ENCODE data around the gene HEPACAM. TPM values are rescaled to one million over a fixed set of nuclear protein-coding genes. Genes with fewer than 3 reads are reported as not detected.

Gene HEPACAM
- total RNA-seq, 1 experiment from 2014 or later = not detected

GRCh38 chr11:124890151-124890550 lies 45.7 kb downstream of the HEPACAM start:
- no peak for DNase-seq
- no peak overlapping the region for H4K8ac ChIP-seq (replicated peaks; ENCODE audit: insufficient read length, low read depth, low read length)
- Mint-ChIP-seq H3K4me1 (no peaks in the 10 kb centered on the region), H3K36me3 (ENCODE audit: insufficient read depth in 1 of 3, low read depth in 3 of 3) (no peaks in the 10 kb centered on the region), H3K27ac (no peak overlapping the region), H3K4me3 (no peak overlapping the region), H3K9me3 (no peaks in the 10 kb centered on the region), H3K27me3 (ENCODE audit: low read depth) (peaks cover 33% of the 10 kb centered on the region)
- no peak overlapping the region for H2BK120ac ChIP-seq (ENCODE audit: low read depth, low read length, poor library complexity, severe bottlenecking)
- no peak overlapping the region for H4K91ac ChIP-seq (ENCODE audit: insufficient read length, low read depth, low read length)
- no peaks in the 10 kb centered on the region; the same call in 1 of the 2 replicates for H3K27me3 ChIP-seq (ENCODE audit: insufficient read depth, low read length)
- H3K79me2 ChIP-seq (ENCODE audit: insufficient read depth, low read length) = no peaks in the 10 kb centered on the region
- no peak overlapping the region for H3K27ac ChIP-seq (ENCODE audit: insufficient read length, low read depth, low read length)
- H2AK5ac ChIP-seq (ENCODE audit: insufficient read length, low read length) = no peak overlapping the region
- no peak overlapping the region for H3K56ac ChIP-seq (ENCODE audit: insufficient read length, low read depth, low read length)
- no peaks in the 10 kb centered on the region for H3K23me2 ChIP-seq (ENCODE audit: insufficient read length, low read depth, low read length, poor library complexity, severe bottlenecking)
- H3K79me1 ChIP-seq (ENCODE audit: insufficient read depth, low read depth, low read length, poor library complexity, severe bottlenecking) = no peaks in the 10 kb centered on the region
- H3K14ac ChIP-seq (ENCODE audit: insufficient read depth, low read length) = no peak overlapping the region
- H3K4ac ChIP-seq (ENCODE audit: low read depth, low read length) = no peak overlapping the region
- no peak for TF ChIP-seq CTCF (conservative IDR thresholded peaks at IDR 0.05)
- no peak overlapping the region for H3K18ac ChIP-seq (ENCODE audit: insufficient read length, low read depth, low read length)
- no peak overlapping the region for H4K5ac ChIP-seq (ENCODE audit: insufficient read length, low read depth, low read length)
- no peak overlapping the region for H2BK15ac ChIP-seq (ENCODE audit: low read depth, low read length)
- H3K9me3 ChIP-seq (ENCODE audit: control insufficient read depth, low read depth, low read length) = no peaks in the 10 kb centered on the region
- no peak overlapping the region for H3K4me2 ChIP-seq (ENCODE audit: insufficient read depth, insufficient read length, low read length)
- H4K20me1 ChIP-seq (ENCODE audit: control insufficient read depth, insufficient read depth, insufficient read length) = no peaks in the 10 kb centered on the region
- H3T11ph ChIP-seq (ENCODE audit: low read length) = no peak overlapping the region
- no peak overlapping the region for H3K23ac ChIP-seq (ENCODE audit: insufficient read length, low read depth, low read length)
- H3K9ac ChIP-seq (ENCODE audit: extremely low read depth, insufficient read length, low read length) = no peak overlapping the region
- no peaks in the 10 kb centered on the region for H3K4me1 ChIP-seq (ENCODE audit: insufficient read depth, low read length)
- H2BK5ac ChIP-seq (ENCODE audit: insufficient read length, low read length) = no peak overlapping the region
- no peak overlapping the region for H2BK20ac ChIP-seq (ENCODE audit: low read depth, low read length, poor library complexity, severe bottlenecking)
- H2BK12ac ChIP-seq (ENCODE audit: insufficient read length, low read depth, low read length) = no peak overlapping the region
- no peak overlapping the region for H2AFZ ChIP-seq (ENCODE audit: low read length)
- no CpG with 5 or more reads among the region's 2 CpGs for WGBS (ENCODE audit: extremely low coverage, insufficient read length, low lambda C conversion rate)

All from H9 (cell line).